DMS53 (cell line): ENCODE measurements around the gene WDR5.

ENCODE experiments used
- DNase-seq: peaks from one replicate; lab custom pipeline; 2025; lab: John Stamatoyannopoulos, UW

WDR5 gene

GRCh38 chr9:134159566-134160245 is 23.8 kb downstream of the WDR5 start:
- no peak for DNase-seq

GRCh38 chr9:134161647-134162046 is 25.8 kb downstream of the WDR5 start:
- DNase-seq, result no peak

GRCh38 chr9:134162212-134162775 is 26.4 kb downstream of the WDR5 start:
- DNase-seq, result no peak

GRCh38 chr9:134162926-134163370 is 27.1 kb downstream of the WDR5 start:
- DNase-seq, result peak; percentile 76

- DNase-seq, result peak; percentile 88
These were observed 27.7 kb downstream of the WDR5 start for GRCh38 chr9:134163371-134164196.

GRCh38 chr9:134164879-134165278 is 29.0 kb downstream of the WDR5 start:
- no peak for DNase-seq

- no peak for DNase-seq
These were observed 29.8 kb downstream of the WDR5 start for GRCh38 chr9:134165357-134166315.

GRCh38 chr9:134166374-134166773 is 30.5 kb downstream of the WDR5 start:
- DNase-seq, result no peak

GRCh38 chr9:134167530-134167931 is 31.6 kb downstream of the WDR5 start:
- no peak for DNase-seq

GRCh38 chr9:134168757-134169550 is 33.1 kb downstream of the WDR5 start:
- no peak for DNase-seq

- DNase-seq, result no peak
These were observed 34.0 kb downstream of the WDR5 start for GRCh38 chr9:134169724-134170401.

GRCh38 chr9:134170532-134171315 is 34.8 kb downstream of the WDR5 start:
- DNase-seq, result no peak

GRCh38 chr9:134171316-134172197 is 35.7 kb downstream of the WDR5 start:
- DNase-seq, result no peak

GRCh38 chr9:134172198-134173126 is 36.6 kb downstream of the WDR5 start:
- DNase-seq, result no peak

- DNase-seq, result no peak
These were observed 37.5 kb downstream of the WDR5 start for GRCh38 chr9:134173127-134174072.

GRCh38 chr9:134174073-134174449 is 38.2 kb downstream of the WDR5 start:
- no peak for DNase-seq
